ENCODE data around the gene PET117.
"Not testable (repeated sequence)": the region's sequence is repeated elsewhere in the genome, so short reads cannot be mapped to it uniquely, and the experiment has no call there.

PET117 gene

DNA sequence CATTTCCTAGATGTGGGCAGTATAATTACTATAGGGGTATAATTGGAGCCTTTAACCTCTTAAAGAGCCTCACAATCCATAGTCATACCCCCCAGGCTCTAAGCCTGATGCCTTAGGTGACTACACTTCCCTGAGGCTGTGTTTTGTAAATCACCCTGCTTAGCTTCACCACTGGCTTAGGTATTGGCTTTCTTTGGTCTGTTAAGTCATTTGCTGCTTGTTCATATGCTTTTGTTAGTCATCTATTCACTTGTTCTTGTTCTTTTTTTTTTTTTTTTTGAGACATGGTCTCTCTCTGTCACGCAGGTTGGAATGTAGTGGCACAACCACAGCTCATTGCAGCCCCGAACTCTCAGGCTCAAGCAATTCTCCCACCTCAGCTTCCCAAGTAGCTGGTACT, 26.7 kb downstream of the PET117 start:
- DNase-seq (ENCODE audit: low read depth) = peak; percentile 5

DNA sequence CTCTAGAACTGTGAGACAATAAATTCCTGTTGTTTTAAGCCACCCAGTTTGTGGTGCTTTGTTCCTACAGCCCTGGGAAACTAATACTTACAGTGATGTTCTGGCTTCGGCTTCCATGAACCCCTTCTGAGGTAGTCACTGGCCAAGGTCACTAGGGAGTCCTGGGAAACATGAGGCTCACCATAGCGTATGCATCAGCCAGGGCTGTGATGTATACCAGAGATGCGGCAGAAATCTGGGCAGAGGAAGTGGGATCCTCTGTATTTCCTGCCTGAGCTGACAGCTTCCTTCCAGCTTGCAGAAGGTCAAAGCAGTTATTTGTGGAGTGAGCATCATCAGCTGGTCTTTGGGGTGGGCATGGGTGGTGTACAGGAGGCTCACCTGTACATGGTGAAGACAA, 27.9 kb downstream of the PET117 start:
- no peak for DNase-seq (ENCODE audit: low read depth)

DNA sequence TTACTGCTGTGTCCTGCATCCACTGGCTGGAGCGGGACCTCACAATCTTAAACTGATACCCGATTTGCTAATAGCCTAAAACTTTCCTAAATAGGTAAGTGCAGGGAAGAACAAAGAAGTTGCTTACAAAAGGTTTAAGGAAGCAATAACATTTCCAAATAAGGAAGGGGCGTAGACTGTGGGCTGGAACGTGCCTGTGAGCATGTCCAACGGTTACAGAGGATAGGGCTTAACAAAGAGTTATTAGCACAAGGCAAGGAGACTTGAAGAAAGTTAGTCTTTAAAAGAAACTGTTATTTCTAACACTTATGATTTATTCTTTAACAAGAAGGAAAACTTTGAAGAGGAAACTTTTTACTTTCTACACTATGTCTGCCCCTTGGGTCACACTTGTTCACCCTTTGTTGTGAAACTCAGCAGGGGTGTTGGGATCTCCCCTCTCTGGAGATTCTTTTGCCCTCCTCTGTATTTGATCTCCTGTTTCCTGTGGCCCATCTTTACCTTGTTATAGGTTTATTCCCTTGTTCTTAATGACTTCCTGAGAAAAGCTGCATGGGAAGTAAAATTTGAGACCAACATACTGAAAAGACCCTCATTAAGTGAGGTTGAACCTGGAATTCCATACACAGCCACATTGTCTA, 28.7 kb downstream of the PET117 start:
- no peak for DNase-seq (ENCODE audit: low read depth)

DNA sequence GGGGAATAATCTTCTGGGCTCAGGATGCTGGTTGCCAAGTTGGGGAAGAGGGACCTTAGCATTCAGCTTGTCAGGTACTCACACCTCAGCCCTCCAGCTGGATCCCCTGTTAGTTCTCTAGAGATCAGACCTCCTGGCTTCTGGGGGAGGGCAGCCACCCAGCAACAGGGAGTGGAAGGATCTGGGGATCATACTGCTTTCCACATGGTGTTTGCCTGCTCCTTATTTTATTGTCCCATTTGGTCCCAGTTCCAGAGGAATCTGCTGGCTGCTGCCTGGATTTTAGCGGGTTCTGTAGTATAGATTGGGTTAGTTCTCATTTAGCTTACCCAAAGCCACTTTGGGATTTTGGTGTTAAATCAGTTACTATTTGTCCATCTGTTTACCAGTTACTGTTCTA, 29.3 kb downstream of the PET117 start:
- no peak for DNase-seq (ENCODE audit: low read depth)

DNA sequence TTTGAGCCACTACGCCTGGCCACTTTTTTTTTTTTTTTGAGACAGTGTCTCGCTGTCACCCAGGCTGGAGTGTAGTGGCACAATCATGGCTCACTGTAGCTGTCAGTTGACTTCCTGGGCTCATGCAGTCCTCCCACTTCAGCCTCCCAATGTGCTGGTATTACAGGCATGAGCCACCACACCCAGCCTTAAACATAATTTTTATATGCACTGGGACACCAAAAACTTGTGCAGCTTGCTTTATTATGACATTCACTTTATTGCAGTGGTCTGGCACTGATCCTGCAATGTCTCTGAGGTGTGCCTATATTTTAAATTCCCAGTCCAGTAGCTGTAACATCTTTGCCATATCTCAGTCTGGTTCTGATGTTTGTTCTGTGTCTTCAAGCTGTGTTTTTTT, 34.7 kb downstream of the PET117 start:
- DNase-seq (ENCODE audit: low read depth) = no peak

DNA sequence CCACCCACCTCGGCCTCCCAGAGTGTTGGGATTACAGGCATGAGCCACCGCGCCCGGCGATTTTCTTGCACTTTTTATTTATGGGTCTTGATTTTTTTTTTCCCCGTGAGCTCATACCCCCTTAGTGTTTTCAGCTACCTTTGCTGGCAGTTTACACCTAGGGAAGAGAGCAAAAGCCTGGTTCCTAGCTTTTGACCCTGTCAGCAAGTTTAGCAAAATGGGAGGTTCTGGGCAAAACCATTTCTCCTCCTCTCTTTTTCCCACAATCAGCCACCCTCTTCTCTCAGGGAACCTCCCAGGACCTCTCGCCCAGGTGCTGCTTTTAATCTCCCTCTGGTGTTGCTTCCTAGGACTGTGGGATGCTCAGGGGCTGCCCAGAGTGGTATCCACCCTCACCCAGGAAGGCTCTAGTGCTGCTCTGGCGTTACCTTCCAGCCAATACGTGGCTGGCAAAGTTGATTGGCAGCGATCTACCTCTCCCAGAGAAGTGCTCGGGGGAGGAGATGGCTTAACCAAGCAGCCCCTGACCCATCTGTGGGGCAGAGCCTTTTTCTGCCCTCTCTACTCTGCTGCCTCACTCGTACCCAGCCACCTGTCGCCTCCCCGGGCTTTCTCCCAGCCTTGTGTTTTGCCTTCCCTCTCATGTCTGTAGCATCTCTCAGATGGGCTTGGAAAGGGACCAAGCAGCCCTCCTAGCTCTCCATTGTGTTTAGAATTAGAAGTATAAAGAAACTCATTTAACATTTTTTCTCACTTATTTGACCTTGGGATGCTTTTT, 37.4 kb downstream of the PET117 start:
- no peak for DNase-seq (ENCODE audit: low read depth)

DNA sequence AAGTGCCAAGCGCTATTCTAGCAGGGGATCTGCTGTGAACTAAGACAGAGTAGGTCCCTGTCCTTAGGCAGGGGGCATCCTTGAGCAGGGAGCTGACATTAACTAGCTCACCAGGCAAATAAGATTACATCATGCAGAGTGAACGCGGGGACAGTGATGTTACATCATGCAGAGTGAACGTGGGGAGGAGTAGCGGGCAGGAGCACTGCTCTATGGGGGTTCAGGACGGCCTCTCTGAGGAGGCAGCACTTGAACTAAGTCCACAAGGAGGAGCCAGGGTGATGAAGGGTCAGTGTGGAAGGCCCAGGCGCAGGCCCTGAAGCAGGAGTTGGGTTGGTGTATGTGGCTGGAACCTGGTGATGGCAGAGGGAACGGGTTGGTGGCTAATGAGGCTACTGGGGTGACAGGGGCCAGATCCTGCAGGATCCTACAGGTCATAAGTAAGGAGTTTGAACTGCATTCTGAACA, 38.7 kb downstream of the PET117 start:
- DNase-seq (ENCODE audit: low read depth) = no peak

DNA sequence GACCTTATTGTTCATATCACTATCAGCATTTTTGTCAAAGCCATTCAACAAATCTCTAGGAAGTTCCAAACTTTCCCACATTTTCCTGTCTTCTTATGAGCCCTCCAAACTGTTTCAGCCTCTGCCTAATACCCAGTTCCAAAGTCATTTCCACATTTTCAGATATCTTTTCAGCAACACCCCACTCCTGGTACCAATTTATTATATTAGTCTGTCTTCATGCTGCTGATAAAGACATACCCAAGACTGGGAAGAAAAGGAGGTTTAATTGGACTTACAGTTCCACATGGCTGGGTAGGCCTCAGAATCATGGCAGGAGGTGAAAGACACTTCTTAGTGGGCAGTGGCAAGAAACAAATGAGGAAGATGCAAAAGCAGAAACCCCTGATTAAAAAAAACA, 42.7 kb downstream of the PET117 start:
- not testable (repeated sequence) for DNase-seq (ENCODE audit: low read depth)

DNA sequence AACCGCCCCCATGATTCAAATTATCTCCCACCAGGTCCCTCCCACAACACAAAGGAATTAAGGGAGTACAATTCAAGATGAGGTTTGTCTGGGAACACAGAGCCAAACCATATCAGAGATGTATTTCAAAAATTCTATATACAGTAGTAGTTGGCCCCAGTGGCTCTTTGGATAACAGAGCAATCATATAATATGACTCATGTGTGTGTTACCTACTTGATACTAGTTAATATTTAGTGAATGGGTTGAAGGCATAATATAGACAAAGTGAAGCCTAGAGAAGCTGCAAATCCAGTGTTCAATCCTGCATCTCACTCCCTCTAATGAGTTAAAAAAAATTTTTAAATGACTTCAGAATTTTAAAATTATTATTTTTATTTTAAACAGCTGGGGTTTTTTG, 43.2 kb downstream of the PET117 start:
- DNase-seq (ENCODE audit: low read depth) = no peak

DNA sequence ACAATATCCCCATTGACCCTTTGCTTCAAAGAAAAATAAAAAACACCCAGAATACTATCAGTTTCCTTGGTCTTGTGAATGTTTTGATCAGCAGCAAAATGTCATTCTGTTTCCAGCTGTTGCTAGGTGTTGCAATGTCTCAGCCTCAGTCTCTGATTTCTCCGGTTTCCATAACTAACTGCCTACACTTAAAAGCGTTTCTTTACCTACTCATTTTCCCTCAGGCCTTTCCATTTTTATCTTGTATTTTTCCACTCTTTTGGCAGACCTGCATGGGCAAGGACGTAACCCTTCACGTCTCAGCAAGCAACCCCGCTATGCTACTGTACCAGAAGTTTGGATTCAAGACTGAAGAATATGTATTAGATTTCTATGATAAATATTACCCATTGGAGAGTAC, 49.4 kb downstream of the PET117 start:
- no peak for DNase-seq (ENCODE audit: low read depth)

DNA sequence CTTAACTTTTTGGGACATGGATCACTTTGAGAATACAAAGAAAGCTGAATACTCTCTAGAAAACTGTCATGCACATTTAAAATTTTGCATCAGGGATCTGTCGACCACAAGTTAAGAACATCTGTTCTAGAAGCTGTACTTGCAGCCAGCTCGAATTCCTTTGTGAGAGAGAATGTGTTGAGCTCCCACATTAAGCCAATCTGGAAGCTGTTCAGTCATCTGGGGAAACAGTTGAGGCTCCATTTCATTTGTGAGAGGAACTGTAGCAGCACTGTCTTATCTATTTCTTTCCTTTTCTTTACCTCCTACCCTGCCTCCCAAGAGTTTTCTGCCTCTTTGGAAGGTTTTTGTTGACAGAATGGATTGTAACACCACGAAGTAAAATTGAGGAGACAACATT, 50.8 kb downstream of the PET117 start:
- no peak for DNase-seq (ENCODE audit: low read depth)

DNA sequence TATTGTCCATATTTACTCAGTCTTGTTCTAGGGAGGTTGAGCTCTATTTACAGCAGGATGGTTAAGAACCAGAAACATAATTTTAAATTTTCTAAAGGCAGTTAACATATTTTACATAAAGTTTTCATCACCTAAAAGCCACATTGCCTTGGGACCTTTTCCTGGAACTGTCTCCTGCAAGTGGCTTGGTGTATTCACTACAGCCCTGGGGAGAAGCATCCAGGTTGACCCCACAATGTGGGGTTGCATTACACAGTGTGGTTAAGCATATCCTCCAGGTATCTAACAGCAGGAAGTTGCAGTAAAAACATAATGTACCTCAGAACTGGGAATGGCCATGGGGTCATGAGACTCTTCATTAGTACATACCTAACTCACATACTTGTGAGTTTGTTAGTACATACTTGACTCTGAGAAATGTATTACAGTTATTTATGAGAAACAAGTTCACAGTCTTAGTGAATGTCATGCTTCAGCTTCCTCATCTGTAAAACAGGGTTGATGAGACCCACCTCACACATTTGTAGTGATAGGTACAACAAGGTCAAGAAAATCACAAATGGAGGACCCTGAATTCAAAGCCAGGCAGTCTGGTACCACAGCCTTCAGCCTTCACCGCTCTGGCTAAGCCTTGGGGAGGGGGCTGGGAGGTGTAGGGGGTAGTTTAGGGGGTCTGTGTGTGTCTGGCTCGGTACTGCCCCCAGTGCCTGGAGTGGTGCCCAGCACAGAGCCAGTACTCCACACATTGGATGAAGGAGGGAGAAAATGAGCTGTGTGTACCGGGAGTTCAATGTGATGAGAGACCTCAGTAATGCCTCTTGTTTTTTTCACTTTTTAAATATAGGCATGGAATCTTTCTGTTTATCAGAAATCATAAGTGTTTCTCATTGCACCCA, 52.9 kb downstream of the PET117 start:
- DNase-seq (ENCODE audit: low read depth) = peak; percentile 31

DNA sequence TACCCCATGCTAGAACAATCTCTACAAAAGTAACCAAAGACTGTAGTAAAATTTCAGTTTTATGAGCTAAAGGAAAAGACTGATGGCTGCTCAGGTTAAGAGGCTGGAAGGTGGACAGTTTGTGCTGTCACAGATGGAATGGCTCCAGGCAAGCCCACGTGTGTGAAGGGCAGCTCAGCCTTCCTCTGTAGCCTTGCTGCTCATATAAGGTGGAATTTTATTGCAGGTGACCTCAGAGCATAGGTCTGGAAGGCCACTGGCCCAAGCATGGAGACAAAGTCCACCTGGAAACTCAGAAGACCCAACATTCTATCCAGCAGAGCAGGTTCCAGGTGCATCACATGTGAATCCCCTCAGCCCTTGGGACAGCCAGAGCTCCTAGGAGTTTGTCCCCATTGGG, 53.6 kb downstream of the PET117 start:
- DNase-seq (ENCODE audit: low read depth) = no peak
